ENCODE results near the gene NUMBL. TPM values are rescaled to one million over a fixed set of nuclear protein-coding genes. Genes with fewer than 3 reads are reported as not detected.

Gene NUMBL
- total and polyA plus RNA-seq, 2 of the 13 experiments (the other 11 are each of a cell fraction or from before 2014, with no cell fraction given), result 0.49 to 2.3 TPM

GRCh38 chr19:40718774-40719391, 28.4 kb upstream of the NUMBL start (continued):
- TF ChIP-seq, protein P1, sequence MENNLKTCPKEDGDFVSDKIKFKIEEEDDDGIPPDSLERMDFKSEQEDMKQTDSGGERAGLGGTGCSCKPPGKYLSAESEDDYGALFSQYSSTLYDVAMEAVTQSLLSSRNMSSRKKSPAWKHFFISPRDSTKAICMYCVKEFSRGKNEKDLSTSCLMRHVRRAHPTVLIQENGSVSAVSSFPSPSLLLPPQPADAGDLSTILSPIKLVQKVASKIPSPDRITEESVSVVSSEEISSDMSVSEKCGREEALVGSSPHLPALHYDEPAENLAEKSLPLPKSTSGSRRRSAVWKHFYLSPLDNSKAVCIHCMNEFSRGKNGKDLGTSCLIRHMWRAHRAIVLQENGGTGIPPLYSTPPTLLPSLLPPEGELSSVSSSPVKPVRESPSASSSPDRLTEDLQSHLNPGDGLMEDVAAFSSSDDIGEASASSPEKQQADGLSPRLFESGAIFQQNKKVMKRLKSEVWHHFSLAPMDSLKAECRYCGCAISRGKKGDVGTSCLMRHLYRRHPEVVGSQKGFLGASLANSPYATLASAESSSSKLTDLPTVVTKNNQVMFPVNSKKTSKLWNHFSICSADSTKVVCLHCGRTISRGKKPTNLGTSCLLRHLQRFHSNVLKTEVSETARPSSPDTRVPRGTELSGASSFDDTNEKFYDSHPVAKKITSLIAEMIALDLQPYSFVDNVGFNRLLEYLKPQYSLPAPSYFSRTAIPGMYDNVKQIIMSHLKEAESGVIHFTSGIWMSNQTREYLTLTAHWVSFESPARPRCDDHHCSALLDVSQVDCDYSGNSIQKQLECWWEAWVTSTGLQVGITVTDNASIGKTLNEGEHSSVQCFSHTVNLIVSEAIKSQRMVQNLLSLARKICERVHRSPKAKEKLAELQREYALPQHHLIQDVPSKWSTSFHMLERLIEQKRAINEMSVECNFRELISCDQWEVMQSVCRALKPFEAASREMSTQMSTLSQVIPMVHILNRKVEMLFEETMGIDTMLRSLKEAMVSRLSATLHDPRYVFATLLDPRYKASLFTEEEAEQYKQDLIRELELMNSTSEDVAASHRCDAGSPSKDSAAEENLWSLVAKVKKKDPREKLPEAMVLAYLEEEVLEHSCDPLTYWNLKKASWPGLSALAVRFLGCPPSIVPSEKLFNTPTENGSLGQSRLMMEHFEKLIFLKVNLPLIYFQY (CRISPR knock-in tag; IDR thresholded peaks at IDR 0.05; ENCODE audit: borderline replicate concordance), result no peak
- TF ChIP-seq ZC3H4 (CRISPR knock-in tag; IDR thresholded peaks at IDR 0.05; ENCODE audit: borderline replicate concordance) (no peak), SYNCRIP (IDR thresholded peaks at IDR 0.05; ENCODE audit: insufficient read depth, low read depth, low read length) (no peak), YY1 (IDR thresholded peaks at IDR 0.05; ENCODE audit: insufficient read depth, insufficient replicate concordance, low read depth, low read length) (no peak), SP4 (CRISPR knock-in tag; IDR thresholded peaks at IDR 0.05) (peak; percentile 61), RFX1 (IDR thresholded peaks at IDR 0.05) (no peak), FOXP1 (IDR thresholded peaks at IDR 0.05) (no peak), FOXP1 (CRISPR knock-in tag; IDR thresholded peaks at IDR 0.05) (no peak; the same call in 1 of the 2 replicates), ZNF775 (CRISPR knock-in tag; IDR thresholded peaks at IDR 0.05; ENCODE audit: borderline replicate concordance) (no peak), MTERF4 (CRISPR knock-in tag; IDR thresholded peaks at IDR 0.05) (0 out of 2 replicates have a peak, but pooled peaks have one; percentile 43), CBFB (CRISPR knock-in tag; IDR thresholded peaks at IDR 0.05) (no peak), LRRFIP1 (CRISPR knock-in tag; conservative IDR thresholded peaks at IDR 0.05) (no peak), ZBTB1 (CRISPR knock-in tag; IDR thresholded peaks at IDR 0.05; ENCODE audit: borderline replicate concordance) (no peak), NFKB2 (CRISPR knock-in tag; IDR thresholded peaks at IDR 0.05; ENCODE audit: borderline replicate concordance) (peak; percentile 56; the same call in 1 of the 2 replicates), SIN3A (IDR thresholded peaks at IDR 0.05; ENCODE audit: borderline replicate concordance, low read depth, low read length) (no peak), CEBPB (IDR thresholded peaks at IDR 0.05; ENCODE audit: borderline replicate concordance, low read depth, low read length) (no peak), ZFP82 (CRISPR knock-in tag; IDR thresholded peaks at IDR 0.05; ENCODE audit: borderline replicate concordance) (no peak), ZNF367 (CRISPR knock-in tag; IDR thresholded peaks at IDR 0.05; ENCODE audit: borderline replicate concordance) (no peak), ZNF841 (CRISPR knock-in tag; IDR thresholded peaks at IDR 0.05; ENCODE audit: borderline replicate concordance) (no peak), ISL2 (CRISPR knock-in tag; IDR thresholded peaks at IDR 0.05) (no peak; the same call in 1 of the 2 replicates)
- TF ChIP-seq, protein P2, sequence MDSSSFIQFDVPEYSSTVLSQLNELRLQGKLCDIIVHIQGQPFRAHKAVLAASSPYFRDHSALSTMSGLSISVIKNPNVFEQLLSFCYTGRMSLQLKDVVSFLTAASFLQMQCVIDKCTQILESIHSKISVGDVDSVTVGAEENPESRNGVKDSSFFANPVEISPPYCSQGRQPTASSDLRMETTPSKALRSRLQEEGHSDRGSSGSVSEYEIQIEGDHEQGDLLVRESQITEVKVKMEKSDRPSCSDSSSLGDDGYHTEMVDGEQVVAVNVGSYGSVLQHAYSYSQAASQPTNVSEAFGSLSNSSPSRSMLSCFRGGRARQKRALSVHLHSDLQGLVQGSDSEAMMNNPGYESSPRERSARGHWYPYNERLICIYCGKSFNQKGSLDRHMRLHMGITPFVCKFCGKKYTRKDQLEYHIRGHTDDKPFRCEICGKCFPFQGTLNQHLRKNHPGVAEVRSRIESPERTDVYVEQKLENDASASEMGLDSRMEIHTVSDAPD (CRISPR knock-in tag; IDR thresholded peaks at IDR 0.05), result no peak

Data from HepG2 (cell line).